ENCODE measurements around the gene DAGLA. TPM values are rescaled to one million over a fixed set of nuclear protein-coding genes. Genes with fewer than 3 reads are reported as not detected.

The DAGLA gene
- total and polyA plus RNA-seq, 7 donors = 0.57 to 5.1 (median 2.1) TPM

DNA sequence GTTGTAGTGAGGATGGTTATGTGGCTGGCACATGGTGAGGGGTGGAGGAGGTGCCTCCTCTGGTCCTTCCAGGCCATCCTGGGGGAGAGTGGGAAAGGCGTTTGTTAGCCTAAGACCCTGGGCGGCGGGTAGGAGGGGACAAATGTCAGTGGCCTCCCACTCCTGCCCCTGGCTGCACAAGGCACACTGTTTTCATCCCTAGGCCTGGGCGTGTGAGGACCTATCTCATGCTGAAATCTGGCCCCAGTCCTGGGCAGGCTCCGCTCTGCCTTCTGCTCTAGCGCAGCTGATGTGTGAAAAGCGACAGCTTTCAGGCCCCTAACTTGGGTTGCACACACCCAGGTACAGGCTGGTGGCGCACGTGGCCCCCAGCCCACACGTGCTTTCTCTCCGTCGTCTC lies 32.1 kb downstream of the DAGLA start:
- Histone ChIP-seq H3K9me3 (no peaks in the 10 kb centered on the region), H3K36me3 (ENCODE audit: insufficient read depth in 1 of 2, low read depth in 1 of 2) (no peaks in the 10 kb centered on the region), H3K4me1 (peaks cover 16% of the 10 kb centered on the region), H3K27me3 (ENCODE audit: insufficient read depth in 3 of 3, low read length in 2 of 3) (no peaks in the 10 kb centered on the region), H3K4me3 (no peak overlapping the region), H3K27ac (no peak overlapping the region)
- TF ChIP-seq, protein P1, sequence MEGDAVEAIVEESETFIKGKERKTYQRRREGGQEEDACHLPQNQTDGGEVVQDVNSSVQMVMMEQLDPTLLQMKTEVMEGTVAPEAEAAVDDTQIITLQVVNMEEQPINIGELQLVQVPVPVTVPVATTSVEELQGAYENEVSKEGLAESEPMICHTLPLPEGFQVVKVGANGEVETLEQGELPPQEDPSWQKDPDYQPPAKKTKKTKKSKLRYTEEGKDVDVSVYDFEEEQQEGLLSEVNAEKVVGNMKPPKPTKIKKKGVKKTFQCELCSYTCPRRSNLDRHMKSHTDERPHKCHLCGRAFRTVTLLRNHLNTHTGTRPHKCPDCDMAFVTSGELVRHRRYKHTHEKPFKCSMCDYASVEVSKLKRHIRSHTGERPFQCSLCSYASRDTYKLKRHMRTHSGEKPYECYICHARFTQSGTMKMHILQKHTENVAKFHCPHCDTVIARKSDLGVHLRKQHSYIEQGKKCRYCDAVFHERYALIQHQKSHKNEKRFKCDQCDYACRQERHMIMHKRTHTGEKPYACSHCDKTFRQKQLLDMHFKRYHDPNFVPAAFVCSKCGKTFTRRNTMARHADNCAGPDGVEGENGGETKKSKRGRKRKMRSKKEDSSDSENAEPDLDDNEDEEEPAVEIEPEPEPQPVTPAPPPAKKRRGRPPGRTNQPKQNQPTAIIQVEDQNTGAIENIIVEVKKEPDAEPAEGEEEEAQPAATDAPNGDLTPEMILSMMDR (IDR thresholded peaks at IDR 0.05) = no peak
- 89 to 94% (median 92%) methylated on average over 12 of the region's 12 CpGs for WGBS, 3 donors
- intact Hi-C loops (cut with DNase I) = no loop called here
- ATAC-seq (no peak), DNase-seq (no peak)

DNA sequence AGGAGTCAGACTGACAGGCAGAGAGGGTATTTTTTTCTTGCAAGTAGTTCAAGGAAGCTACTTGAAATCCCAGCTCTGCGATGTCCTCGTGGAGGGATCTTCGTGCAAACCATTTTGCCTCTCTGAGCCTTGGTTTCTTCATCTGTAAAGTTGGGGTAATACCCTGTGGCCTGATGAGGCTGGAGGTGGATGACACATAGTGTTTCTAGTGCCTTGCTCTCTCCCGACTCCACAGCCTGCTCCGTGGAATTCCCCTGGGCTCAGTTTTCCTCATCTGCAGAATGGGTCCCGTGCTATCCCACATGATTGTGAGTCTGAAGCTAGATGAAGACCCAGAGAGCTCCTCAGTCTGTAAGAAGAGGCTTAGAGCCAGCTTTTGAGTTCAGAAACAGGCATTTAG lies 32.7 kb downstream of the DAGLA start:
- Histone ChIP-seq H3K9me3 (no peaks in the 10 kb centered on the region), H3K4me1 (peaks cover 16% of the 10 kb centered on the region), H3K27ac (no peak overlapping the region), H3K4me3 (no peak overlapping the region), H3K36me3 (ENCODE audit: insufficient read depth in 1 of 2, low read depth in 1 of 2) (no peaks in the 10 kb centered on the region), H3K27me3 (ENCODE audit: insufficient read depth in 3 of 3, low read length in 2 of 3) (no peaks in the 10 kb centered on the region)
- 94 to 97% (median 94%) methylated on average over 6 of the region's 6 CpGs for WGBS, 3 donors
- DNase-seq (no peak), ATAC-seq (no peak)
- intact Hi-C loops (cut with DNase I) = no loop called here
- TF ChIP-seq, protein P1 (IDR thresholded peaks at IDR 0.05) = no peak

DNA sequence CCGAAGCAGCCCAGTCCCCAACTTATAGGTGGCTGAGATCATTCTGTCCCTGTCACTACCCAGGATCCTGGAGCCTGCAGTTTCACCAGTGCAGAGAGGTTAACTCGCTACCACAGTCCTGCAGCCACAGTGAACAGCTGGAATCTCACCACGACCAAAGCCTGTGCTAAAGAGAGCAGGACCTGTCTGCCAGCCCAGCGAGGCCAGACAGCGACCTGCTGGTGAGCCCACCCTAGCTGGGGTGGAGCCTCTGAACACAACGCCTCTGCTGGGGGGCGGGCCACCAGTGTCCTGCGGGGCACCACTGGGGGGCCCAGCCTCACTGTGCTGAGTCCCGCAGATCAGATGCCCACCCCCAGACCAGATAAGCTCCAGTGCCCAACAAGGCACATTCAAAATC lies 33.3 kb downstream of the DAGLA start:
- Histone ChIP-seq H3K9me3 (no peaks in the 10 kb centered on the region), H3K27ac (no peak overlapping the region), H3K36me3 (ENCODE audit: insufficient read depth in 1 of 2, low read depth in 1 of 2) (no peaks in the 10 kb centered on the region), H3K4me1 (peaks cover 16% of the 10 kb centered on the region), H3K4me3 (no peak overlapping the region), H3K27me3 (ENCODE audit: insufficient read depth in 3 of 3, low read length in 2 of 3) (no peaks in the 10 kb centered on the region)
- intact Hi-C loops (cut with DNase I) = no loop called here
- DNase-seq (no peak), ATAC-seq (no peak)
- TF ChIP-seq, protein P1 (IDR thresholded peaks at IDR 0.05) = no peak
- 68 to 83% (median 75%) methylated on average over 9 of the region's 9 CpGs for WGBS, 3 donors

DNA sequence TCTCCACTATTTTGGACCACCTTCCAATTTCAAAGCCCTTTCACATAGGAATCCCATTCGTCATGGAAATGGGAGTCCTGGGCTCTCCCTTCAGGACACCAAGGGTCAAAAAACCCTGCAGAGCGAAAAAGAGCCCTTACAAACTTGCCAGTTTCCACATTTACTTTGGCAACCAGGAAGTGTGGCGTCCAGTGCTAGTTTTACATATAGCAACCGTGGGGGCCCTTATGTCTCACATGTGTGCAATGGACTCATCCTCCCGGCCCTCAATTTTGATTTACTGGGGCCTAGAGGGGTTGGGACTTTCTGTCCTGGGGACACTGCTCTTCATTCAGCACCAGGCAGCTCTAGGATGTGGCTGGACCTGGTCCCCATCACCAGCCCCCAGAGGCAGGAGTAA lies 33.7 kb downstream of the DAGLA start:
- intact Hi-C loops (cut with DNase I) = no loop called here
- Histone ChIP-seq H3K4me1 (peaks cover 13% of the 10 kb centered on the region), H3K27ac (no peak overlapping the region), H3K27me3 (ENCODE audit: insufficient read depth in 3 of 3, low read length in 2 of 3) (no peaks in the 10 kb centered on the region), H3K9me3 (no peaks in the 10 kb centered on the region), H3K36me3 (ENCODE audit: insufficient read depth in 1 of 2, low read depth in 1 of 2) (no peaks in the 10 kb centered on the region), H3K4me3 (no peak overlapping the region)
- 63 to 77% (median 69%) methylated on average over 5 of the region's 5 CpGs for WGBS, 3 donors
- TF ChIP-seq, protein P1 (IDR thresholded peaks at IDR 0.05) = no peak
- DNase-seq (no peak), ATAC-seq (no peak)

DNA sequence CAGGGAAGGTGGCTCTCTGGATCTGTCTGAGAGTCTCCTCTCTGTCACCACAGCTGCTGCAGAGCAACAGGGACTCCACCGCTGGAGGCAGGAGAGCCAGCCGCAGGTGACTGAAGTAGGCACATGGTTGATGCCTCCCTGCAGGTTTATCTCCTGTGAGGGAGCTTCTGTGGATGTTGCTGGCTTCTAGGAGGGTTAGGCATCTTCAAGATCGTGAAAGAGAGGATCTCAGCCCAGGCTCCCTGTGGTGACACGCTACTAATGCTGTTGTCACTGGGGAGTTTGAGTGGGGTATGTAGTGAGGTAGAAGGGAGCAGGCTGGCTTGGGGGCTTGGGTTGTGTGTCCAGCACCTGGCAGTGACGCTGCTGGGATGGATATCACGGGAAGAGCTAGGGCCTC lies 34.1 kb downstream of the DAGLA start:
- H3K36me3 ChIP-seq (ENCODE audit: insufficient read depth in 1 of 2, low read depth in 1 of 2) = no peaks in the 10 kb centered on the region
- TF ChIP-seq, protein P1 (IDR thresholded peaks at IDR 0.05) = no peak
- no peak overlapping the region for H3K27ac ChIP-seq
- no peak overlapping the region for H3K4me3 ChIP-seq
- H3K9me3 ChIP-seq = no peaks in the 10 kb centered on the region
- ATAC-seq (no peak), DNase-seq (no peak)
- peaks cover 9% of the 10 kb centered on the region for H3K4me1 ChIP-seq
- 74 to 78% (median 75%) methylated on average over 6 of the region's 6 CpGs for WGBS, 3 donors
- intact Hi-C loops (cut with DNase I) = no loop called here
- H3K27me3 ChIP-seq (ENCODE audit: insufficient read depth in 3 of 3, low read length in 2 of 3) = no peaks in the 10 kb centered on the region
